ENCODE data around the gene PILRA. TPM values are rescaled to one million over a fixed set of nuclear protein-coding genes. Genes with fewer than 3 reads are reported as not detected.
"Not testable (repeated sequence)": the region's sequence is repeated elsewhere in the genome, so short reads cannot be mapped to it uniquely, and the experiment has no call there.

Gene PILRA
- polyA plus RNA-seq, 1 experiment: 0.49 TPM

DNA sequence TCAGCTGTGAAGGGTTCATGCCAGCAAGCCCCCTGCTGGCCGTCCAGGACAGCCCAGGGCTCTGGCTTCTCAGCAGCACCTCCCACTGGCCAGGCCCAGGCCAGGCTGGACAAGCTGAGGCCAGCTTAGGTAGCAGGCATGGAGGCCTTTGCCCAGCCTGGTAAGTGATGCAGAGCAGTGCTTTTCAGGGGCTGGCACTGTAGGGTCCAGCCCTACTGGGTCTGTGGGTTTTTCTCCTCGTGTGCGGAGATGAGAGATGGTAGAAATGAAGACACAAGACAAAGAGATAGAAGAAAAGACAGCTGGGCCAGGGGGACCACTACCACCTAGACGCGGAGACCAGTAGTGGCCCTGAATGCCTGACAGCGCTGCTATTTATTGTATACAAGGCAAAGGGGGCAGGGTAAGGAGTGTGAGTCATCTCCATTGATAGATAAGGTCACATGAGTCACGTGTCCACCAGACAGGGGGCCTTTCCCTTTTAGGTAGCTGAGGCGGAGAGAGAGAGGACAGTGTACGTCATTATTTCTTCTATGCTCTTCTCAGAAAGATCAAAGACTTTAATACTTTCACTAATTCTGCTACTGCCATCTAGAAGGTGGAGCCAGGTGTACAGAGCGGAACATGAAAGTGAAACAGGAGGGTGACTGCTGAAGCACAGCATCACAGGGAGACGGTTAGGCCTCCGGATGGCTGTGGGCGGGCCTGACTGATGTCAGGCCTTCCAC, 28.6 kb upstream of the PILRA start:
- TF ChIP-seq, protein P1, sequence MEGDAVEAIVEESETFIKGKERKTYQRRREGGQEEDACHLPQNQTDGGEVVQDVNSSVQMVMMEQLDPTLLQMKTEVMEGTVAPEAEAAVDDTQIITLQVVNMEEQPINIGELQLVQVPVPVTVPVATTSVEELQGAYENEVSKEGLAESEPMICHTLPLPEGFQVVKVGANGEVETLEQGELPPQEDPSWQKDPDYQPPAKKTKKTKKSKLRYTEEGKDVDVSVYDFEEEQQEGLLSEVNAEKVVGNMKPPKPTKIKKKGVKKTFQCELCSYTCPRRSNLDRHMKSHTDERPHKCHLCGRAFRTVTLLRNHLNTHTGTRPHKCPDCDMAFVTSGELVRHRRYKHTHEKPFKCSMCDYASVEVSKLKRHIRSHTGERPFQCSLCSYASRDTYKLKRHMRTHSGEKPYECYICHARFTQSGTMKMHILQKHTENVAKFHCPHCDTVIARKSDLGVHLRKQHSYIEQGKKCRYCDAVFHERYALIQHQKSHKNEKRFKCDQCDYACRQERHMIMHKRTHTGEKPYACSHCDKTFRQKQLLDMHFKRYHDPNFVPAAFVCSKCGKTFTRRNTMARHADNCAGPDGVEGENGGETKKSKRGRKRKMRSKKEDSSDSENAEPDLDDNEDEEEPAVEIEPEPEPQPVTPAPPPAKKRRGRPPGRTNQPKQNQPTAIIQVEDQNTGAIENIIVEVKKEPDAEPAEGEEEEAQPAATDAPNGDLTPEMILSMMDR (IDR thresholded peaks at IDR 0.05; ENCODE audit: insufficient read depth, low read depth, low read length): peak; percentile 58
- DNase-seq (ENCODE audit: low read depth); H3K4me3 ChIP-seq (ENCODE audit: low read depth, low read length); POLR2A ChIA-PET; H3K27me3 ChIP-seq (ENCODE audit: control insufficient read depth, insufficient read depth, low read length): not testable (repeated sequence)
- CTCF ChIA-PET: interaction anchor here (0.8 to 3.2 kb wide), 4 partner anchors 10 to 212 kb away, joined by 3 to 13 read pairs (median 3); no protein-coding TSS in a partner anchor
- peaks cover 17% of the 10 kb centered on the region for H3K36me3 ChIP-seq (ENCODE audit: control insufficient read depth, insufficient read depth, low read length)

DNA sequence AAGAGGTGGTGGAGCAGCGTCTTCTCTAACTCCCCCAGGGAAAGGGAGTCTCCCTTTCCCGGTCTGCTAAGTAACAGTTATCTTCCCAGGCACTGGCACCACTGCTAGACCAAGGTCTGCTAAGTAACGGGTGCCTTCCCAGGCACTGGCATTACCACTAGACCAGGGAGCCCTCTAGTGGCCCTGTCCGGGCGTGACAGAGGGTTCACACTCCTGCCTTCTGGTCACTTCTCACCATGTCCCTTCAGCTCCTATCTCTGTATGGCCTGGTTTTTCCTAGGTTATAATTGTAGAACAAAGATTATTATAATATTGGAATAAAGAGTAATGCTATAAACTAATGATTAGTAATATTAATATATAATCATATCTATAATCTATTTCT, 28.0 kb upstream of the PILRA start:
- TF ChIP-seq, protein P1 (IDR thresholded peaks at IDR 0.05; ENCODE audit: insufficient read depth, low read depth, low read length): peak; percentile 43
- DNase-seq (ENCODE audit: low read depth); POLR2A ChIA-PET; H3K27me3 ChIP-seq (ENCODE audit: control insufficient read depth, insufficient read depth, low read length); H3K4me3 ChIP-seq (ENCODE audit: low read depth, low read length): not testable (repeated sequence)
- H3K36me3 ChIP-seq (ENCODE audit: control insufficient read depth, insufficient read depth, low read length): peaks cover 20% of the 10 kb centered on the region
- CTCF ChIA-PET: interaction anchor here (0.7 to 3.2 kb wide), 4 partner anchors 14 to 212 kb away, joined by 3 to 13 read pairs (median 3); no protein-coding TSS in a partner anchor

GRCh38 chr7:100346921-100347320, 26.4 kb upstream of the PILRA start:
- ChIA-PET POLR2A (no interaction called here), CTCF (interaction anchor here (0.8 to 3.2 kb wide), 4 partner anchors 13 to 216 kb away, joined by 3 to 13 read pairs (median 4); no protein-coding TSS in a partner anchor)
- peaks cover 29% of the 10 kb centered on the region for H3K36me3 ChIP-seq (ENCODE audit: control insufficient read depth, insufficient read depth, low read length)
- TF ChIP-seq, protein P1 (IDR thresholded peaks at IDR 0.05; ENCODE audit: insufficient read depth, low read depth, low read length): no peak
- H3K4me3 ChIP-seq (ENCODE audit: low read depth, low read length): no peak overlapping the region
- no peak for DNase-seq (ENCODE audit: low read depth)
- no peaks in the 10 kb centered on the region for H3K27me3 ChIP-seq (ENCODE audit: control insufficient read depth, insufficient read depth, low read length)

DNA sequence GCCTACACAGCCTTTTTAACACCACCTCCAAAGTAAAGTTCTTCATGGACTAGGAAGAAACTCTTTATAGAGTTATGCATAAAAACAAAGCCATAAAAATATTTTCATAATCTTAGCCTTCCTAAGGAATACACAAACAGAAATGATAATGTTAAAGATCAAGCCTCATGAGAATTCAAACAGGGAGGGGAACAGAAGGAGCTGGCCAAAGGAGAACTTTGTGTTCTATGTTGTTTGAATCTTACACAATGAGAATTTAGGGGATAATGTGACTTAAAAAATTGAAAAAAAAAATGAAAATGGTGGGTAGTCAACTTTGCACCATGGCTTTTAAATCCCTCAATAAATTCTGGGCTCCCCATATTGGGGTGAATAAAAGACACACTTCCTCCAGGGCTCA, 24.5 kb upstream of the PILRA start:
- Histone ChIP-seq H3K36me3 (ENCODE audit: control insufficient read depth, insufficient read depth, low read length) (peaks cover 38% of the 10 kb centered on the region), H3K27me3 (ENCODE audit: control insufficient read depth, insufficient read depth, low read length) (no peaks in the 10 kb centered on the region), H3K4me3 (ENCODE audit: low read depth, low read length) (no peak overlapping the region)
- CTCF ChIA-PET: interaction anchor here (0.6 kb wide), 2 partner anchors 64 to 201 kb away, joined by 3 to 5 read pairs; no protein-coding TSS in a partner anchor
- TF ChIP-seq, protein P1 (IDR thresholded peaks at IDR 0.05; ENCODE audit: insufficient read depth, low read depth, low read length): no peak
- DNase-seq (ENCODE audit: low read depth): no peak
- POLR2A ChIA-PET: no interaction called here

DNA sequence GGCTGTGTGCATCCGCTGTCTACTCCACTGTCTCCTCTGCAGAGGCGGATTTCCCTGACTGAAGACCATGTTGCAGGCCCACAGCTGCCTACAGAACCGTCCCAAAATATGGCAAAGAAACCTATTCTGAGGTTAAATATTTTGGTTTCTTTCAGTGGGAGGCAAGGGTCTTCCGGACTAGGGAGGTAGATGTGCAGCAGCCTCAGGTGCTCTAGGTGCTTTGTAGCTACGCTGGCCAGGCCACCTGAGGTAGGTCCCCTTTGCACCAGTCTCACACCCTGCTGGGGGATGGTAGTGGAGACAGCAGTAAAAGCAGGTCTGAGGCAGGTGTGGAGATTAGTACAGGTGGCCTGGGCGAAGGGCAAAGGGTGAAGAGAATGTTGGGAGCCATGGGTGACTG, 23.5 kb upstream of the PILRA start:
- no peak overlapping the region for H3K4me3 ChIP-seq (ENCODE audit: low read depth, low read length)
- H3K27me3 ChIP-seq (ENCODE audit: control insufficient read depth, insufficient read depth, low read length): no peaks in the 10 kb centered on the region
- TF ChIP-seq, protein P1 (IDR thresholded peaks at IDR 0.05; ENCODE audit: insufficient read depth, low read depth, low read length): no peak
- no peak for DNase-seq (ENCODE audit: low read depth)
- H3K36me3 ChIP-seq (ENCODE audit: control insufficient read depth, insufficient read depth, low read length): peaks cover 44% of the 10 kb centered on the region
- CTCF ChIA-PET: interaction anchor here (0.6 kb wide), 1 partner anchor 202 kb away, joined by 5 read pairs; no protein-coding TSS in a partner anchor
- POLR2A ChIA-PET: no interaction called here
